OCI-M2 (cell line): ENCODE results near the gene CLCN7.

Experiments used
- DNase-seq: peaks from one replicate; lab custom pipeline; 2025; ENCODE audit not compliant: unreplicated experiment; lab: John Stamatoyannopoulos, UW

Gene CLCN7

DNA sequence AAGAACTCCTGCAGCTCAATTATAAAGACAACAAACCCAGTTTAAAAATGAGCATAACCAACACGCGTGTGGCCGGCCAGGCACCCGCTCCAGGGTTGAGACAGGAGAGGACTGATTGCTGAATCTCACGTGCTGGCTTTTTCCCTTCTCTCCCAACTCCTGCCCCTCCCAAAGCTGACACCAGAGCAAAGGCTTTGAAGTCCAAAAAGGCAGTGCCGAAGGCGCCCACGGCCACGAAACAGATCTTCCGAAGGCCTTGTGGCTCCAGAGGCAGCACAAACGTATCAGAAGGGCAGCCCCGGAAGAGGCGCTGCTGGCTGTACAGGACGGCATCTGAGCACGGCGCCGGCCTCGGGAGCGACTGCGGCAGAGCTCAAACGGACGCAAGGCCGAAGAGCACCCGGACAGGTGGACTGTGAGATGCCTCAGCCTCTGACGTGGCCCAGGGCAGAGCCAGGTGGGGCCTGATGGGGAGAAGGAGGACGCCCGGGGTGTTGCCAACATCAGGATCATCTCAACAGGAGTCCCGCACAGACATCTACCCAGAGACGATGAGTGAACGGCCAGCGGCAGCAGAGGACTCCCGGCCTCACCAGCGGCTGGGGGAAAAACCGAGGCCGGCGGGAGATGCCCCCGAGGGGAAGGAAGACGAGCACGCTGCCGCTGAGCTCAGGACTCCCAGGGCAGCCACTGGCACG lies 10.5 kb downstream of the CLCN7 start:
- DNase-seq, result no peak

DNA sequence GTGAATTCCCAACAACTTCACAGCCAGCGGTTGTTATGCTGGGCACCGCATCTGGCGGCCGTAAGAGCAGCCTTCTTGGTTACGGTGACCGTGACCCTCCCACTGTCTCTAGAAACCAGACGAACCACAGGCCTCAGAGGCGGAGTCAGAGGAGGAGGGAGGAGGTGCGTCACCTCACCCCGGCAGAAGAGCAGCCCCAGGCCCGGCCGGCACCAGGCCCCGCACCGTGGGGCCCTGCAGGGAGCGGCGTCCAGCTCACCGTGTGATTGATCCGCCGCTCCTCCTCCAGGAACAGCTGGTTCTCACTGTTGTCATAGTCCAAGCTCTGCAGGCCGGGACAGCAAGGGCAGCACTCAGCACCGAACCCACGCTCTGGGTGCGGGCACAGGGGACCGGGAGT lies 13.7 kb downstream of the CLCN7 start:
- no peak for DNase-seq

DNA sequence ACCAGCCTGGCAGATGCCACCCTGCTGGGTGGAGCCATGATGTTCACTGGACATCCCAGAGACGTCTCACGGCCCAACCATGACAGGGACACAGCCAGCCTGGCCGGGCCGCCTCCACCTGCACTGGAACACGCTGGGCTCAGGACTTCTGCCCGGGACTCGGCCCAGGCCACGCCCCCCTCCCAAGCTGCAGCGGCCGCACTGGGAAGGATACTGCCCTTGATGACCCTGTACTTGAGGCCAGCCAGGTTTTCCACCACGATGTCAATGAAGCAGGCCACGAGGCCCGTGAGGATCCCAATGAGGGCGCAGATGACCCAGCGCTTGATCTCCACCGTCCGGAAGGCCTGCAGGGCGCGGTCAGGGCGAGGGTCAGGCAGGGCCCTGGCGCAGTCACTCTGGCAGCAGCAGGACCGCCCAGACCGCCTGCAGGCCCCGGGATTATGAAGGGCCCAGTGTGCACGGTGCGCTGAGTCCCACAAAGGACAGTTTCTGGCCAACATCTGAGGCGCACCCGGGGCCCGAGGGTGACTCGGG lies 14.2 kb downstream of the CLCN7 start:
- no peak for DNase-seq

DNA sequence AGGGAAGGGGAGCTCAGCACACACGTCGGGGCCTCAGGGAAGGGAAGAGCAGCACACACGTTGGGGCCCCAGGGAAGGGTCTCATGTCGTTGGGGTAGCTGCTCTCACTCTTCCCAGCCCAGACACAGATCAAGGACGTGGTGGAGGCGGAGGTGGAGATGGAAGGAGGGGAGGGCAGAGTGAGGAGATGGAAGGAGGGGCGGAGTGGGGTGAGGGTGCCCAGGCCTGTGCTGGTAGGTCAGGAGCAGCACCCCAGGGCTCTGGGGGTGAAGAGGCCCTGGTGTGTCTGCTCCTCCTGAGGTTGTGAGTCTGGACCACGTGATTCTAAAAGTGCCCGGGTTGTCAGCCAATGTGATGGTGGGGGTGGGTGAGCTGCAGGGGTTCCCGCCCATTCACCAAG lies 14.9 kb downstream of the CLCN7 start:
- no peak for DNase-seq

DNA sequence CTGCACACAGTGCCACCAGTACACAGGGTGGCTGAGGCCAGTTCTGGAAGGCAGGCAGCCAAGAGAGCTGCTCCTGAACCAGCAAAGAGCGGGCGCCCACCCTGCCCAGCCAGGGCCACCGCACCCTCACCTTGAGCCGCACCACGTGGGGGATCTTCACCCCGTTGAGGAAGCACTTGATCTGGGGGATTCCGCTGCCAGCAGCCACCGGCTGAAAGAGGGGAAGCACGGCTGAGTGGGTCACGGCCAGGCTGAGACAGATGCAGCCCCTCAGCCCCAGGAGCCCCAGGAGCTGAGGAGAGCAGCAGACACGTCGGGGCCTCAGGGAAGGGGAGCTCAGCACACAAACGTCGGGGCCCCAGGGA lies 15.9 kb downstream of the CLCN7 start:
- no peak for DNase-seq

DNA sequence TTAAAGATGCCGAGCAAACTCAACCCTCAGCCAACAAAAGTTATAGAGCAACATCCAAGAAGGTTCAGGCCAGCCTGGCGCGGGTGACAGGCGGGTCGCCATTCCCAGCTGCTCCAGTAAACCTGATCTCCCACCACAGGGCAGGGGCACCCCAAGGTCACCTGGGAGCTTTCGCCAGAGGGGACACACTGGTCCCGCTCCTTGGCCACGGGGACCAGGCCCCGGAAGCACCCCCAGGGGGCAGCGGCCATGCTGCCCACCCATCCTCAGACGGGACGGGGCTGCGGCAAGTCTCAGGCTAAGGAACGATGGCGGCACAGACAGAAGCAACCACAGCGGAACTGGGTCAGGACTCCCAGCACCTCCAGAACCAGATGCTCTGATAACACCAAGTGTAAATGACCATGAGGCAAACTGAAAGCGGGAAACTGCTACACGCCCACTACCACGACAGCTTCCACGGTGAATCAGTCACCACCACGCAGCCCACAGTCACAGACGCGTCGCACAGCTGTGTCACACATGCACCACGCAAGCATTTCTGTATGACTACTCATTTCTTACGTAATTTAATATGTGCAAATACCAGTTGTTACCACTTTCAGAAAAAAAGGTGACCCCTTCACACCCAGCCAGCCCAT lies 16.4 kb downstream of the CLCN7 start:
- DNase-seq, result no peak

DNA sequence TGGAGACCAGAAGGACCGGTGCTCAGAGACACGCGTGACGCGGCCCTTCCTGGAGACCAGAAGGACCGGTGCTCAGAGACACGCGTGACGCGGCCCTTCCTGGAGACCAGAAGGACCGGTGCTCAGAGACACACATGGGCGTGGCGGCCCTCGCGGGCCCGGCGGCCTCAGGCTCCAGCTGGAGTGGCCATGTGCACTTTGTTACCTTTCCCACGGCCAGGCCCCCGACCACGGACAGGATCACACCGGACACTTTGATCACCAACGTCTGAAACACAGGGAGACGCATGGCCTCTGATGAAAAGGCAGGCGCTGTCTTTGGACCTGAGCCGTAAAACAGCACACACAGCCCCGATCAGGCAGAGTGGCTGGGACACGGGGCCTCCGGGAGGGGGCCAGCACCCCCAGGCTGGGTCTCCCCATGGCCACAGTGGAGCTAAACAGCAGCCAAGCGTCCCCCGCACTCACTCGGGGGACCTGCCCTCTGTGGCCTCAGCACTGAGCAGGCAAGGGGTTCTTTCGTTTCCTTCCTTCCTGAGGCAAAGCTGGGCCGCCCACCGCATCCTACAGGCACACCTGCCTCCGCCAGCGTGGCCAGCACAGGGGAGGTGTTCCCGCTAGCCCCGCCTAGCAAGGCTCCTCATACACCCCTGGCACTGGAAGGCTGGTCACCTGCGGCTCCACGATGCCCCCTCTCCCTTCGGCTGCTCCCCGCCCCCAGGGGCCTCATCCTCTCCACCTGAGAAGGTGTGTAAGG lies 17.2 kb downstream of the CLCN7 start:
- DNase-seq, result no peak

DNA sequence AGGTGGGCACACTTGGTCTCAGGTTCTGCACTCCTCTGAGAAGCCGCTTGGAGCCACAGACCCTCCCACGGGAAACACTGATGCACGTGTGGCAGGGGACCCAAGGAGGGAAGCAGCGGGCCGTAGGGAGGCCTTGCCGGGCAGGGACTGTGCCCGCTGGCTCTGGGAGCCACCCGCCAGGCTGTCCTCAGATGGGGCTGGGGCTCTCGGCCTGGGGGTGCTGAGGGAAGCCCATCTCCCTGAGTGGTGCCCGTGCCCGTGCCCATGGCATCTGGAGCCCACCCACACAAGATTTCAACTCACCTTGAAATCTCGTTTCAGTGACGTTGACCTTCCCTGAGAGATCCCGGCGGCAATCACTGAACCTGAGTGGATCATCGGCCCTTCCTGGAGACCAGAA lies 17.9 kb downstream of the CLCN7 start:
- no peak for DNase-seq

DNA sequence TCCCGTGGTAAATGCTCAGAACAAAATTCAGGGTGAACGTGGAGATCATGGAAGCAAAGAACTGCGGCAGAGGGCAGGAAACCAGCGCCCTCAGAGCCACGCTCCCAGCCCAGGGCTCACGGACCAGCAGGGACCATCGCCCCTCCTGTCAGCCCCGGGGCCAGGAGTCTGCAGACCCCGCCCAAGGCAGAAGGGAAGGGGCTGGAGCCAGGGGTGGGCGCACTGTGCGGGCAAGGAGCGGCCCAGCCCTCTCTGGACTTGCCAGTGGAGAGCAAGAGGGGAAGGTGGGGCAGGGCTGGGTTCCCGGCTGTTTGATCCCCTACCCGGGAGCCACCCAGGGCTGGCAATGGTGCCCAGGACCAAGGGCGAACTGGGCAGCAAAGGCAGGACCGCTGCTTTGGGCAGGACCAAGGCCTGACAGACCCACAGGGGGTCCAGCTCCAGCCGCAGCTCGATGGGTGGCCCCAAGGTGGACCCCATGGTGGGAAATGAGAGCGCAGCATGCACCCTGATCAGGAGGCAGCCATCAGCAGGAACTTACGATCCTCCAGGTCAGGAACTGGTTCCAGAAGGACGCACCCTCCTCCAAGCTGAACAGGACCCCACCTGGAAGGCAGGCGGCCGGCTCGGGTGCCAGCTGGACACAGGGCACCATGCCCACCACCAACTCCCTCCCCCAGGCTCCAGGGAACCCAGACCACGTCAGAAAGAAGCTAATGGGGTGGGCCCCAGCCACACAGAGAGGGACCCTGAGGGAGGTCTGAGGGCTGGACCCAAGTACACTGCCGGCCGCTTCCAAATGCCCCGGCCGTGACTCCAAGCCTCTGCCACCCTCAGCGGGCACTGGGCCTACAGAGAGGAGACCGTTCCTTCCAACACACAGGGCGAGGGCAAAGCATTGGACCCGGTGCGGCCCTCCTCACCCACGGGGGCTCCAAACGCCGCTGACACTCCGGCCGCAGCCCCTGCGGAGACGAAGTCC lies 19.3 kb downstream of the CLCN7 start:
- DNase-seq, result no peak

DNA sequence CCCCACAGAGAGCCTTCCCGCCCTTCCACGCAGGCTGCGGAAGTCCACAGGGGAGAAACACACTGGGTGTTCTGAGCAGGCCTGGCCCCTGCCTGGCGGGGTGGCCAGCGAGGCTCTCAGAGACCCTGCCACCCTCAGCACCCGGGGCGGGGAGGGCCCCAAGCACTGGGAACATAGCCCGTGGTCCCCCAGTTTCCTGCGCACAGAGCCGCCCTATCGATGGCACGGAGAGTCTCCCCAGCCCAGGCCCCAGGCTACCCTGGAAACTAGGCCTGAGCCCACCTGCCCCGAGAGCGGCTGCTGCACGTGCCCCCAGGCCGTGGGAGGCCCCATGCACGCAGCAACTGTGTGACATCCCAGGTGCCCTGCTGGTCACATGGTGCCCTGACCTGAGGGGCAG lies 20.3 kb downstream of the CLCN7 start:
- DNase-seq, result no peak

DNA sequence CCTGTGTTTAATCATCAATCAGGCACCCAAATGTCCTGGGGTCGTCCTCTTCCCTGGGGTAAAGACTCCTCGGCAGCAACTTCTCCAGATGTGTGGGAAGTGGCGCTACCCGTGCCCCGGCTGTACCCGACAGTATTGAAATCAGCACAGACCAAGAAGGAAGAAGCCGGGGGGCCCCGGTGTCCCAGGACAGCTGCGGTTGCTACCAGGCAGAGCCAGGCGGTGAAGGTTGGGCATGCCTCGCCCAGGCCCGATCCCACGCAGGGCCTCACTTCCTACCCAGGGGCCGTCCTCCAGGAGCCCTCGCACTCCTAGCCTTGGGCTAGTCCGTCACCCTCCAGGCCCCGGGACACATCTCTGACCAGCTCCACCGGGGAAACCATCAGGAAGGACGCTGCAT lies 21.5 kb downstream of the CLCN7 start:
- DNase-seq, result no peak

DNA sequence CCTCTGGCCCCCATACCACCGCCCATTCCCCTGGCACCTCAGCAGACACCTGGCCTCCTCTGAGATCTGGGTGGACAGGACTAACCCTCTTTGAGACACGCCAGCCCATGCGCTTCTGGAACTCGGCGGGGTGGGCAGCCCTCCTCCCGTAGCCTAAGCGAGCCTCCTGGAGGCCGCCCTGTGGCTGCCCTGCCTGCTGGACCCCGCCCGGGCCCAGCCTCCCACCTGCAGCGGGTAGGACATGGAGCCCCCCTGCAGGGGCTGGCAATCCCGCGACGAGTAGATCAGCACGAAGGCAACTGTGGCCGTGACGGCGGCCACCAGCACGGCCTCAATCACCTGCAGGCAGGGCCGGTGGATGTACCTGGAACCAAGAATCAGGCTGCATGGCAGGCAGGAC lies 22.3 kb downstream of the CLCN7 start:
- DNase-seq, result no peak

DNA sequence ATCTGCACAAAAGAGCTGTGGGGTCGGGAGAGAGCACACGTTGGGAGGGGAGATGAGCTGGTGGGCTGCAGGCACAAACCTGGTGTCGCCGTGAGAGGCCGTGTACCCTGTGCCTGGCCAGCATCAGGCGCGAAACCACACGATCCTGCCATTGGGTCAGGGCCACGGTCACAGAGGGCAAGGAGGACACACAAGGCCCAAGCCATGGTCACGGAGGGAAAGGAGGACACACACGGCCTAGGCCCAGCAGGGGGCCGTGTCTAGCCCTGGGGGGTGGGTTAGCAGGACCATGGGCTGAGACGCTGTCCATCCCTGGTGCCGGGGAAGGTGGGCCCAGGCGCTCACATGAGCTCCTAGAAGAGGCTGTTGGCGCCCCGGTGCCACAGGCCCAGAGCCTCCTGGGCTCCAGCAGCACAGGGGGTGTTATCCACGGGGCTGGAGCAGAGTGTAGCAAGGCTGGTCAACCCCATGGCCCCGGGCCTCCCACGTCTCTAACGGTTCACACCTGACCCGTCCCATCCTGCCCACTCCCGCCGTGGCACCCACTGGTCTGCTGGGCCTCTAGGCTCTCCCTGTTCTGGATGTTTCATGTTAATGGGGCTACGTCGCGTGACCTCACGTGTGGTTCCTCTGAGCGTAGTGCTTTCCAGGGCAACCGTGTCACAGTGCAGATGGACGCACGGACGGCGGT lies 23.0 kb downstream of the CLCN7 start:
- no peak for DNase-seq

DNA sequence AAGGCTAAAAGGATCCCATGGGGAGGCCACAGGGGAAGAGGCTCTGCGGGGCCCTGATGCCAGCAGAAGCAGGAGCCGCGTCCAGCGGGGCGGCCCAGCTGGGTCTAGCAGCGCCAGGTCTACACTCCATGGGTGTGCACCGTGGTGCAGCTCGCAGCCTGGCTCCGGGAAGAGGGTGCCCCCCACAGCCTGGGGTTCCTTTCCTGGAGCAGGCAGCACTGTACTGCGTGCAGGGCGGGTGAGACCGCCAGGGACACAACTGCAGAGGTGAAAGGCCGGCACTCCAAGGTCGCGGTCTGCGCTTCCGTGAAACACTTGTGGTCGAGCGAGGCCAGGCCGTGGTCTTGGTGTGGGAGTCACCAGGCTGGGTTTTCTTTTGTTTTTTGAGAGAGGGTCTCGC lies 24.0 kb downstream of the CLCN7 start:
- DNase-seq, result no peak

DNA sequence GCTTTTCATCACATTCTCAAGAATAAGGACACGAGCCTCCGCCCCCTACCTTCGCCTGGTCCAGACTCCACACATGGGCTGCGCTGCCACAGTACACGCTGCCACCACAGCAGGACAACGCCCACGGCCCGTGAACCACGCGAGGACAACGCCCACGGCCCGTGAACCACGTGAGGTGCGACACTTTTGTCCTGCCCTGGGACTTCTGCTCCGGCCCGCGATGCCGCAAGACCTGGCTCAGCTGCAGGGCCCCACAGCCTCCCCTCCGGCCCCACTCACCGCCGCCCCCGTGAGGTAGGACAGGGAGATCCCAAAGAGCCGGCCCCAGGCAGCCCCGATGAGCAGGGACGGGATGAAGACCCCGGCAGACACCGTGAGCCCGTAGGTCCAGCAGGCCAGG lies 24.6 kb downstream of the CLCN7 start:
- DNase-seq, result no peak

DNA sequence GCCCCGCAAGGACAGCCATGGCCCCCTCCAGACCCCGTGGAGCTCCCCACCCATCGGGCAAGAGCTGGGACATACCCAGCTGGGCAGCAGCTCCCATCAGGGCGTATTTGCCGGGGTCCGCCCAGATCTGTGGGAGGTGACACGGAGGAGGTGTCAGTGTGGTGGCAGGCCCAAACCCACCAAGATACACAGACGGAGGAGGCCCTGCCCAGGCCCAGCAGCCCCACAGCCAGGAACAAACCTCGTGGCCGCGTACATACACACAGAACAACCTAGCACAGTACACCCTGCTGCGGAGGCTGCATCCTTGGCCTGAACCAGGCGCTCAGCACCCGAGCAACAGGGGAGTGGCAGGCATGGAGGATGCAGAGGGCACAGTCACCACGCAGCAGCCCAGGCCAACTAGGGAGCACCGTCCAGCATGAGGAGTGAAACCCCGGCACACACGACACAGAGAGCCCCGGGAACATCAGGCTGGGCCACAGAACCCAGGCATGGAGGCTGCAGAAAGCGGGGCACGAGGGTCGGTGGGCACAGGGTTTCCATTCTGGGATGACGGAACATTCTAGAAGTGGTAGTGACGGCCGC lies 25.5 kb downstream of the CLCN7 start:
- no peak for DNase-seq

DNA sequence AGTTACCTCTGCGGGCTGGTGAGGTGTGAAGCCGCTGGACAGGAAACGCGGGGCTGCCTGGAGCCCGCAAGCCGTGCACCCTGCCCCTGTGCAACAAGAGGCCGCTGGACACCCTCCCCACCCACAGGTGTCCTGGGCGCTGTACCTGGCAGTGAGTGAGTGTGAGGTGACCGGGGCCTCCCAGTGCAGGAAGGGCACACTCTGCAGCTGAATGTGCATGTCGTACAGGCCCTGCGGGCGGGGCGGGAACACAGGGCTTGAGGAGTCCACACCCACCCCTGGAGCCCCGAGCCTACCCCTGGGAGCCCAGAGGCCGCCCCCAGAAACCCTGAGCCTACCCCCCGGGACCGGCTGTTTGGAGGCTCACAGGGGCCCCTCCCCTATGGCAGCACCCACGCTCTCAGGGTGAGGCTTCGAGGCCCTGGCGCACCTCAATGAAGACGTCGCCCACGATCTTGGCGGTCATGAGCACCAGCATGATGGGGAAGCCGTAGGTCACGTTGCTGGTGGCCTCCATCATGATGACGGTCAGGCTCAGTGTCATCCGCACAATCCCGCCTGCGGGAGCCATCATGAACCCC lies 26.2 kb downstream of the CLCN7 start:
- DNase-seq, result no peak

DNA sequence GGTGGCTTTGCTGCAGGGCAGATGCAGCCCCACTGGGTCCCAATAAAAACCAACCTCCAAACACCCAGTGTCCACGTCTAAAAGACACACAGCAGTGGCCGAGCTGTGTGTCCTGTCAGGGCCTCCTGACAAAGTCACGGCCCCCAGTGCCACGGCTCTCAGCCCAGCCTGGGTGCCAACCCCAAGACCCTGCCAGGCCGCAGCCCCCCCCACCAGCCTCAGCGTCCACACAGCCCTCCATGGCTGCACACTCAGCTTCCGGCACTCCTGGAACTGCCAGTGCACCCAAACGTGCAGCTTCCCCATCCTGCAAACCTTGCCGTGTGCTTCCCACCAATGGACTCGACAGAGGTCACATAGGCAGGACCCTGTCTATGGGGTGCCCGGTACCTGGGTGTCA lies 26.9 kb downstream of the CLCN7 start:
- no peak for DNase-seq

DNA sequence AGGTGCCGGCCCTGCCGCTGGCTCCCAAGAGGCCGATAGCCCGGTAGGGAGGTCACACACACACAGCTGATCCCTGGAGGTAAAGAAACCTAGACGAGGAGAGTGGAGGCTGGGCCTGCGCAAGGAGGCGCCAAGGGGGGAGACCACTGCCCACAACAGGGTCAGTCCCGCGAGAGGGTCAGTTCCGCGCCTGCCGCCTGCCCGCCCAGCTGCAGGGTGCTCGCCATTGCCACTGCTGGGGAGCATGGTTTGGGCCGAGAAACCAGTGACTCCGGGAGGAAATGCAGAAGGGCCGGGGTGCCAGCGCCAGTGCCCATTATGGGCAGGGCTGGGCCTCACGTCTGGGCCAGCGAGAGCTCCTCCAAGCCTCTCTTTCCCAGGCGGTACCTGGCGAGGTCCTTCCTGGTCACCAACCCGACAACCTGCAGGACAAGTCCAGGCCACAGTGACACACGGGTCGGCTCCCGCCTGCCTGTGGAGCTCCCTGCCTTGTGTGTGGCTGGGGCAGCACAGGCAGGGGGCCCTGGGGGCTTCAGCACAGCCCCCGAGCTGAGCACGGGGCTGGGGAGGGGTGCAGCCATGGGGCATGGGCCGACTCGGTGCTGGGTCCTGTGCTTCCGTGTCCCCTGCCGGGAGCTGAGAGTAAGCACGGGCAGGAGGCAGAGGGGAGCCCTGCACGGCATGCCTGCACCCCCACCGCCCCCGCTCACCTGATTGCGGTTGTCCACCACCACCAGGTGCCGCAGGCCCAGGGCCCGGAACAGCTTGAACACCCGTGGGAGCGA lies 28.3 kb downstream of the CLCN7 start:
- DNase-seq, result no peak
